ENCODE results near the gene CRTC2. TPM values are rescaled to one million over a fixed set of nuclear protein-coding genes. Genes with fewer than 3 reads are reported as not detected.

The CRTC2 gene
- total RNA-seq, 1 experiment from 2014 or later, result 40.8 TPM

GRCh38 chr1:153922972-153923925, 35.2 kb downstream of the CRTC2 start, which contains the start of gene GATAD2B:
Gene GATAD2B (minus strand): TSS chr1:153922972. CDS start chr1:153828347, 94,625 bp downstream.
- Histone ChIP-seq H3K27me3 (replicated peaks; ENCODE audit: insufficient read depth, low read depth, low read length, poor library complexity) (no peaks in the 10 kb centered on the region), H3K4me3 (ENCODE audit: low read depth, low read length, poor library complexity, severe bottlenecking) (peak within 1 kb of the TSS; percentile 75), H3K27ac (ENCODE audit: low read depth, low read length, poor library complexity, severe bottlenecking) (peak within 1 kb of the TSS; percentile 77), H3K4me1 (ENCODE audit: insufficient read depth, low read length, poor library complexity, severe bottlenecking) (peaks cover 31% of the 10 kb centered on the region), H3K36me3 (ENCODE audit: insufficient read depth, low read length, poor library complexity, severe bottlenecking) (no peaks in the 10 kb centered on the region), H3K9me3 (ENCODE audit: low read depth, low read length, poor library complexity, severe bottlenecking) (no peaks in the 10 kb centered on the region)
- peak; percentile 100 for DNase-seq (ENCODE audit: low spot score)
- ChIA-PET POLR2A (ENCODE audit: low non-redundant PET) (interaction anchor here (0.6 to 0.7 kb wide), 2 partner anchors 21 to 45 kb away, joined by 4 to 6 read pairs; no protein-coding TSS in a partner anchor), CTCF (interaction anchor here (0.5 to 0.9 kb wide), 2 partner anchors 102 to 108 kb away, joined by 3 to 4 read pairs; no protein-coding TSS in a partner anchor)
- TSS peak; percentile 94 for BruUV-seq (replicated peaks)
- intact Hi-C loops (cut with micrococcal nuclease; ENCODE audit: unreplicated experiment), result loop anchor here (5.0 kb wide), 1 partner anchor 101 kb away; no protein-coding TSS in a partner anchor
- TF ChIP-seq CTCF (conservative IDR thresholded peaks at IDR 0.05; ENCODE audit: low read depth, low read length) (no peak), EZH2 (IDR thresholded peaks at IDR 0.05; ENCODE audit: borderline replicate concordance, low read depth, low read length, poor library complexity, severe bottlenecking) (no peak)

GRCh38 chr1:153922076-153922971, 36.1 kb downstream of the CRTC2 start:
- TF ChIP-seq EZH2 (IDR thresholded peaks at IDR 0.05; ENCODE audit: borderline replicate concordance, low read depth, low read length, poor library complexity, severe bottlenecking), result no peak
- 0 out of 2 replicates have a peak, but pooled peaks have one; percentile 24 for TF ChIP-seq CTCF (conservative IDR thresholded peaks at IDR 0.05; ENCODE audit: low read depth, low read length)
- H3K36me3 ChIP-seq (ENCODE audit: insufficient read depth, low read length, poor library complexity, severe bottlenecking), result no peaks in the 10 kb centered on the region
- ChIA-PET CTCF (interaction anchor here (0.5 to 0.9 kb wide), 3 partner anchors 24 to 107 kb away, joined by 3 to 5 read pairs (median 4); partner anchors contain the start of gene DENND4B), POLR2A (ENCODE audit: low non-redundant PET) (interaction anchor here (0.6 kb wide), 1 partner anchor 44 kb away, joined by 6 read pairs; no protein-coding TSS in a partner anchor)
- H3K27me3 ChIP-seq (replicated peaks; ENCODE audit: insufficient read depth, low read depth, low read length, poor library complexity), result no peaks in the 10 kb centered on the region
- peak overlapping the region; percentile 77 for H3K27ac ChIP-seq (ENCODE audit: low read depth, low read length, poor library complexity, severe bottlenecking)
- peak; percentile 78 for DNase-seq (ENCODE audit: low spot score)
- no peaks in the 10 kb centered on the region for H3K9me3 ChIP-seq (ENCODE audit: low read depth, low read length, poor library complexity, severe bottlenecking)
- H3K4me3 ChIP-seq (ENCODE audit: low read depth, low read length, poor library complexity, severe bottlenecking), result peak overlapping the region; percentile 75
- intact Hi-C loops (cut with micrococcal nuclease; ENCODE audit: unreplicated experiment), result loop anchor here (5.0 kb wide), 1 partner anchor 100 kb away; no protein-coding TSS in a partner anchor
- no TSS peak for BruUV-seq (replicated peaks)
- peaks cover 27% of the 10 kb centered on the region for H3K4me1 ChIP-seq (ENCODE audit: insufficient read depth, low read length, poor library complexity, severe bottlenecking)

DNA sequence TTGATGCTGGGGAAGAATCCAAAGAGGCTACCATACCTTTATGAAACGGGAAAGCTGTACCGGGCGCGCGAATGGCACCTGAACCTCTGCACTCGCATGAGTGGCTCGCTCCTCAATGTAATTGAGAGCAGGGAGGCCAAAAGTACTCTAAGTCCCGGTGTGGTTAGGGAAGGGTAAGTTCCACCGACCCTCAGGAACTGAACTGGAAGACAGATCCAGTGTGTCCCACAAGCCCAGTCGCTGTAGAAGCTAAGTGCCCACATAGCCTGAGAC, 36.7 kb downstream of the CRTC2 start:
- peaks cover 27% of the 10 kb centered on the region for H3K4me1 ChIP-seq (ENCODE audit: insufficient read depth, low read length, poor library complexity, severe bottlenecking)
- no peaks in the 10 kb centered on the region for H3K36me3 ChIP-seq (ENCODE audit: insufficient read depth, low read length, poor library complexity, severe bottlenecking)
- H3K27ac ChIP-seq (ENCODE audit: low read depth, low read length, poor library complexity, severe bottlenecking), result peak overlapping the region; percentile 77
- no peak for DNase-seq (ENCODE audit: low spot score)
- ChIA-PET POLR2A (ENCODE audit: low non-redundant PET) (no interaction called here), CTCF (interaction anchor here (0.9 kb wide), 1 partner anchor 25 kb away, joined by 5 read pairs; the partner anchor contains the start of gene DENND4B)
- TF ChIP-seq EZH2 (IDR thresholded peaks at IDR 0.05; ENCODE audit: borderline replicate concordance, low read depth, low read length, poor library complexity, severe bottlenecking) (no peak), CTCF (conservative IDR thresholded peaks at IDR 0.05; ENCODE audit: low read depth, low read length) (no peak)
- peak overlapping the region; percentile 75 for H3K4me3 ChIP-seq (ENCODE audit: low read depth, low read length, poor library complexity, severe bottlenecking)
- no peaks in the 10 kb centered on the region for H3K27me3 ChIP-seq (replicated peaks; ENCODE audit: insufficient read depth, low read depth, low read length, poor library complexity)
- no peaks in the 10 kb centered on the region for H3K9me3 ChIP-seq (ENCODE audit: low read depth, low read length, poor library complexity, severe bottlenecking)
- intact Hi-C loops (cut with micrococcal nuclease; ENCODE audit: unreplicated experiment), result loop anchor here (2.0 to 5.0 kb wide), 2 partner anchors 65 to 99 kb away; partner anchors contain the start of gene RAB13
- BruUV-seq (replicated peaks), result TSS peak; percentile 41
